HEK293 (cell line): ENCODE results near the gene ORMDL2.

Experiments
- CTCF ChIA-PET: fragments of 350-600 bp; formaldehyde crosslinking; extraction: SDS; loops from one replicate; lab custom pipeline; 2021; ENCODE audit warnings: antibody characterized with exemption; lab: Yijun Ruan, JAX
- POLR2A ChIA-PET: fragments of 300-600 bp; formaldehyde crosslinking; extraction: SDS; loops from one replicate; lab custom pipeline; 2020; ENCODE audit warnings: antibody characterized with exemption, inconsistent platforms; lab: Yijun Ruan, JAX
- H3K27ac ChIP-seq: fragments of 200-500 bp; sonication (Bioruptor generic); 2 replicates; pipeline ENCODE4 v1.5.1; 2014; ENCODE audit warnings: low read depth, low read length, control low read depth, inconsistent platforms; ENCODE audit errors: extremely low read depth
- H3K36me3 ChIP-seq, 2 experiments: fragments of 200-500 bp in 1 of 2; sonication (Bioruptor generic) in 1 of 2; 1 replicate in 1 of 2; 2 replicates in 1 of 2; pipeline ENCODE4 v1.5.1; 2014 to 2017; ENCODE audit warnings: inconsistent platforms in 2 of 2, low read length in 2 of 2; ENCODE audit not compliant: control insufficient read depth in 2 of 2, insufficient read depth in 1 of 2
- H3K4me1 ChIP-seq: fragments of 200-500 bp; sonication (Bioruptor generic); 2 replicates; pipeline ENCODE4 v1.5.1; 2014; ENCODE audit warnings: mild to moderate bottlenecking, low read length, inconsistent platforms; ENCODE audit not compliant: control insufficient read depth, insufficient read depth
- H3K4me3 ChIP-seq: 2 replicates; pipeline ENCODE4 v1.5.1; 2011; ENCODE audit warnings: low read depth, mild to moderate bottlenecking, control low read depth, low read length, moderate library complexity
- H3K9me3 ChIP-seq: fragments of 200-500 bp; sonication (Bioruptor generic); 2 replicates; pipeline ENCODE4 v1.5.1; 2014; ENCODE audit warnings: low read depth, low read length, inconsistent platforms; ENCODE audit not compliant: control insufficient read depth, insufficient read depth
- GFI1B ChIP-seq: fragments of 450-650 bp; formaldehyde crosslinking; IDR thresholded peaks from 2 replicates; pipeline ENCODE4 v1.5.1; 2016; ENCODE audit warnings: missing biosample characterization, missing genetic modification characterization
- GLI2 ChIP-seq: fragments of 450-650 bp; formaldehyde crosslinking; IDR thresholded peaks from 2 replicates; pipeline ENCODE4; 2017; ENCODE audit warnings: missing biosample characterization, missing genetic modification characterization, low read depth, borderline replicate concordance
- GLIS2 ChIP-seq: fragments of 450-650 bp; formaldehyde crosslinking; IDR thresholded peaks from 2 replicates; pipeline ENCODE4 v1.5.1; 2016; ENCODE audit warnings: missing biosample characterization, missing genetic modification characterization
- ZNF10 ChIP-seq: fragments of 450-650 bp; formaldehyde crosslinking; IDR thresholded peaks from 2 replicates; pipeline ENCODE4 v1.5.1; 2017; ENCODE audit warnings: missing biosample characterization, missing genetic modification characterization
- ZNF121 ChIP-seq: fragments of 450-650 bp; formaldehyde crosslinking; IDR thresholded peaks from 2 replicates; pipeline ENCODE4 v1.5.1; 2016; ENCODE audit warnings: missing biosample characterization, missing genetic modification characterization
- ZNF138 ChIP-seq: fragments of 450-650 bp; formaldehyde crosslinking; IDR thresholded peaks from 2 replicates; pipeline ENCODE4 v1.5.1; 2016; ENCODE audit warnings: missing biosample characterization, missing genetic modification characterization, borderline replicate concordance
- ZNF148 ChIP-seq: fragments of 450-650 bp; formaldehyde crosslinking; IDR thresholded peaks from 2 replicates; pipeline ENCODE4 v1.5.0; 2017; ENCODE audit warnings: missing biosample characterization, missing genetic modification characterization, borderline replicate concordance
- ZNF335 ChIP-seq: fragments of 450-650 bp; formaldehyde crosslinking; conservative IDR thresholded peaks from 2 replicates; pipeline ENCODE4 v1.5.1; 2016; ENCODE audit warnings: missing biosample characterization, missing genetic modification characterization
- ZNF530 ChIP-seq: fragments of 450-650 bp; formaldehyde crosslinking; IDR thresholded peaks from 2 replicates; pipeline ENCODE4 v1.5.1; 2016; ENCODE audit warnings: low read depth, missing biosample characterization, missing genetic modification characterization
- ZNF585B ChIP-seq: fragments of 450-650 bp; formaldehyde crosslinking; IDR thresholded peaks from 2 replicates; pipeline ENCODE4 v1.5.1; 2016; ENCODE audit warnings: missing biosample characterization, missing genetic modification characterization
- ZNF600 ChIP-seq: fragments of 450-650 bp; formaldehyde crosslinking; IDR thresholded peaks from 2 replicates; pipeline ENCODE4 v1.5.1; 2016; ENCODE audit warnings: missing biosample characterization, missing genetic modification characterization
- ZNF660 ChIP-seq: fragments of 450-650 bp; IDR thresholded peaks from 2 replicates; pipeline ENCODE4 v1.5.1; 2018; ENCODE audit warnings: missing biosample characterization, mild to moderate bottlenecking, missing genetic modification characterization
- TF ChIP-seq, protein P1 (sequence below): sonication (generic); formaldehyde crosslinking; IDR thresholded peaks from 2 replicates; pipeline ENCODE4 v1.8.1; 2022; ENCODE audit warnings: mild to moderate bottlenecking, moderate library complexity, missing genetic modification reagents
- TF ChIP-seq, protein P2 (sequence below): fragments of 450-650 bp; formaldehyde crosslinking; IDR thresholded peaks from 2 replicates; pipeline ENCODE4 v1.5.1; 2017; ENCODE audit warnings: missing biosample characterization, missing genetic modification characterization
- TF ChIP-seq, protein P3 (sequence below): fragments of 450-650 bp; formaldehyde crosslinking; IDR thresholded peaks from 2 replicates; pipeline ENCODE4 v1.5.1; 2016; ENCODE audit warnings: missing biosample characterization, missing genetic modification characterization
- TF ChIP-seq, protein P4 (sequence below): fragments of 450-650 bp; formaldehyde crosslinking; IDR thresholded peaks from 2 replicates; pipeline ENCODE4 v1.5.1; 2016; ENCODE audit warnings: missing biosample characterization, missing genetic modification characterization

The ORMDL2 gene

GRCh38 chr12:55847033-55847432 is 29.2 kb downstream of the ORMDL2 start:
- Histone ChIP-seq H3K4me1 (no peaks in the 10 kb centered on the region; the same call in 1 of the 2 replicates), H3K4me3 (no peak overlapping the region), H3K9me3 (no peaks in the 10 kb centered on the region), H3K36me3 (no peaks in the 10 kb centered on the region), H3K27ac (no peak overlapping the region)
- ChIA-PET CTCF (no interaction called here), POLR2A (interaction anchor here (0.5 to 2.7 kb wide), 4 partner anchors 17 to 127 kb away, joined by 4 to 21 read pairs (median 10); partner anchors contain the start of genes DNAJC14, ORMDL2, RAB5B and SARNP)
- TF ChIP-seq ZNF660 (tag by site-specific recombination) (no peak), ZNF335 (peak; percentile 27; the same call in 1 of the 2 replicates), GLIS2 (tag by site-specific recombination) (0 out of 2 replicates have a peak, but pooled peaks have one; percentile 19), GLI2 (tag by site-specific recombination) (no peak)
- TF ChIP-seq, protein P1, sequence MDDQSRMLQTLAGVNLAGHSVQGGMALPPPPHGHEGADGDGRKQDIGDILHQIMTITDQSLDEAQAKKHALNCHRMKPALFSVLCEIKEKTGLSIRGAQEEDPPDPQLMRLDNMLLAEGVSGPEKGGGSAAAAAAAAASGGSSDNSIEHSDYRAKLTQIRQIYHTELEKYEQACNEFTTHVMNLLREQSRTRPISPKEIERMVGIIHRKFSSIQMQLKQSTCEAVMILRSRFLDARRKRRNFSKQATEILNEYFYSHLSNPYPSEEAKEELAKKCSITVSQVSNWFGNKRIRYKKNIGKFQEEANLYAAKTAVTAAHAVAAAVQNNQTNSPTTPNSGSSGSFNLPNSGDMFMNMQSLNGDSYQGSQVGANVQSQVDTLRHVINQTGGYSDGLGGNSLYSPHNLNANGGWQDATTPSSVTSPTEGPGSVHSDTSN (CRISPR knock-in tag), result no peak

DNA sequence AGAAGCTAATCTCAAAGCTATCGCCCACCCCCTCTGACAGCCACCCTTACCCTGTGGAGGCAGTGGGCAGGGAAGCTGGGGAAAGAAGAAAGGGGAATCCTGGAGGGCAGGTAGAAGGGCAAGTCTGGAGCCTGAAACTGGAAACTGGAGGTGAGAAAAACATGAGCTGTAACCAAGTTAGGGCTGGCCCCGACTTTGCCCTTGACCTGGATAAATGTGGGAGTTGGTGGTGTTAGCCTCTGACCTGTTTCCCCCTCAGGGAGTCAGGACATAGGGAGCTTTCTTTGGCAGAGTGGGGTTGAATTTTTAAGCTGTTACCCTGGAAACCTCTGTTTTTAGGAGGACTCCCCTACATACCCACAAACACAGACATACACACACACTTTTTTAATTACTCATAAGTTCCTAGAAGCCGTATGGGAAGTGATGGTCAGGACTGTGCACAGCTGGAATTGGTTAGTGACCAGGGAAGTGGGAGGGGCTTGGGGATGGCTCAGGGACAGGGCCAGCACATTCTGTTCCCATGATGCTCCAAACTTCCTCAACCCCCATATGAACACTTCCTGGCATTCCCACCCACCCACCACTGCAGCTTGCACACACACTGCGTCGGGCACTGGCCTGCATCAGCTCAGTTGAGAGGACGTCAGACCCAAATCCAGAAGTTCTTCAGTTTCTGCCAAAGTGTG is 29.9 kb downstream of the ORMDL2 start:
- H3K4me1 ChIP-seq, result no peaks in the 10 kb centered on the region; the same call in 1 of the 2 replicates
- no peak overlapping the region for H3K27ac ChIP-seq
- POLR2A ChIA-PET, result interaction anchor here (0.7 to 2.7 kb wide), 4 partner anchors 18 to 152 kb away, joined by 5 to 21 read pairs (median 11); partner anchors contain the start of genes DNAJC14, ORMDL2, RAB5B and SARNP
- TF ChIP-seq, protein P2, sequence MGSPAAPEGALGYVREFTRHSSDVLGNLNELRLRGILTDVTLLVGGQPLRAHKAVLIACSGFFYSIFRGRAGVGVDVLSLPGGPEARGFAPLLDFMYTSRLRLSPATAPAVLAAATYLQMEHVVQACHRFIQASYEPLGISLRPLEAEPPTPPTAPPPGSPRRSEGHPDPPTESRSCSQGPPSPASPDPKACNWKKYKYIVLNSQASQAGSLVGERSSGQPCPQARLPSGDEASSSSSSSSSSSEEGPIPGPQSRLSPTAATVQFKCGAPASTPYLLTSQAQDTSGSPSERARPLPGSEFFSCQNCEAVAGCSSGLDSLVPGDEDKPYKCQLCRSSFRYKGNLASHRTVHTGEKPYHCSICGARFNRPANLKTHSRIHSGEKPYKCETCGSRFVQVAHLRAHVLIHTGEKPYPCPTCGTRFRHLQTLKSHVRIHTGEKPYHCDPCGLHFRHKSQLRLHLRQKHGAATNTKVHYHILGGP (tag by site-specific recombination), result peak; percentile 60
- no peak for TF ChIP-seq ZNF530 (tag by site-specific recombination)
- no peak for TF ChIP-seq ZNF10 (tag by site-specific recombination)
- TF ChIP-seq, protein P3, sequence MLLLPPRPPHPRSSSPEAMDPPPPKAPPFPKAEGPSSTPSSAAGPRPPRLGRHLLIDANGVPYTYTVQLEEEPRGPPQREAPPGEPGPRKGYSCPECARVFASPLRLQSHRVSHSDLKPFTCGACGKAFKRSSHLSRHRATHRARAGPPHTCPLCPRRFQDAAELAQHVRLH (tag by site-specific recombination), result no peak
- H3K36me3 ChIP-seq, result no peaks in the 10 kb centered on the region
- H3K4me3 ChIP-seq, result no peak overlapping the region
- CTCF ChIA-PET, result interaction anchor here (0.6 to 0.9 kb wide), 4 partner anchors 12 to 1448 kb away, joined by 3 to 5 read pairs (median 4); no protein-coding TSS in a partner anchor
- no peaks in the 10 kb centered on the region for H3K9me3 ChIP-seq

GRCh38 chr12:55849616-55850343 is 31.9 kb downstream of the ORMDL2 start:
- no peaks in the 10 kb centered on the region for H3K9me3 ChIP-seq
- no peaks in the 10 kb centered on the region for H3K36me3 ChIP-seq
- ChIA-PET POLR2A (interaction anchor here (1.7 kb wide), 1 partner anchor 20 kb away, joined by 4 read pairs; the partner anchor contains the start of gene DNAJC14), CTCF (no interaction called here)
- no peaks in the 10 kb centered on the region; the same call in 1 of the 2 replicates for H3K4me1 ChIP-seq
- no peak overlapping the region for H3K4me3 ChIP-seq
- no peak overlapping the region for H3K27ac ChIP-seq
- no peak for TF ChIP-seq ZNF585B (tag by site-specific recombination)
- TF ChIP-seq, protein P4, sequence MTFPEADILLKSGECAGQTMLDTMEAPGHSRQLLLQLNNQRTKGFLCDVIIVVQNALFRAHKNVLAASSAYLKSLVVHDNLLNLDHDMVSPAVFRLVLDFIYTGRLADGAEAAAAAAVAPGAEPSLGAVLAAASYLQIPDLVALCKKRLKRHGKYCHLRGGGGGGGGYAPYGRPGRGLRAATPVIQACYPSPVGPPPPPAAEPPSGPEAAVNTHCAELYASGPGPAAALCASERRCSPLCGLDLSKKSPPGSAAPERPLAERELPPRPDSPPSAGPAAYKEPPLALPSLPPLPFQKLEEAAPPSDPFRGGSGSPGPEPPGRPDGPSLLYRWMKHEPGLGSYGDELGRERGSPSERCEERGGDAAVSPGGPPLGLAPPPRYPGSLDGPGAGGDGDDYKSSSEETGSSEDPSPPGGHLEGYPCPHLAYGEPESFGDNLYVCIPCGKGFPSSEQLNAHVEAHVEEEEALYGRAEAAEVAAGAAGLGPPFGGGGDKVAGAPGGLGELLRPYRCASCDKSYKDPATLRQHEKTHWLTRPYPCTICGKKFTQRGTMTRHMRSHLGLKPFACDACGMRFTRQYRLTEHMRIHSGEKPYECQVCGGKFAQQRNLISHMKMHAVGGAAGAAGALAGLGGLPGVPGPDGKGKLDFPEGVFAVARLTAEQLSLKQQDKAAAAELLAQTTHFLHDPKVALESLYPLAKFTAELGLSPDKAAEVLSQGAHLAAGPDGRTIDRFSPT, result no peak
- no peak for TF ChIP-seq GFI1B (tag by site-specific recombination)
- TF ChIP-seq ZNF600 (tag by site-specific recombination), result no peak
- TF ChIP-seq ZNF121 (tag by site-specific recombination), result no peak
- TF ChIP-seq ZNF148 (tag by site-specific recombination), result no peak
- TF ChIP-seq ZNF138 (tag by site-specific recombination), result no peak
- TF ChIP-seq, all 188 proteins: peak for 0
